ENCODE results near the gene SERPINB5. TPM values are rescaled to one million over a fixed set of nuclear protein-coding genes. Genes with fewer than 3 reads are reported as not detected.

Gene SERPINB5
- total RNA-seq, 1 donor from 2014 or later, result 0.51 TPM

- no peak for DNase-seq
Observed at GRCh38 chr18:63532471-63532870, 55.7 kb downstream of the SERPINB5 start.

DNA sequence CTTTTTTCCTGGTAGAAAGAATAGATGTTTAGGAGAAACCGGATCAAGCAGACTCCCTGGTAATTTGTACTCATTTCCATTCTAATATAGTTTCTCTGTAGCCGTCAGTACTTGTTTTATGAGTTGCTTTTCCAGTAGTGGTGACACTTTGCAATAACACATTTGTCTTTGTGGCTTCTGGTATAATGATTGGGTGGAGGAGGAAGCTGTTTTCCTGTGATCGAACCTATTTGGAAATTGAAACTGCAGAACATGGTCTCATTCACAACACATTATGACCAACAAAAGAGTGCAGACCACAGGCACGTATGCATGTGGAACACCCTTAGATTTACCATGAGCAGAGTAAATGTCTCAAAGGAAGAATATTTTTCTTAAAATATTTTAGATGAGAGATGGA lies 57.9 kb downstream of the SERPINB5 start:
- DNase-seq, result no peak

GRCh38 chr18:63539904-63540510 lies 63.2 kb downstream of the SERPINB5 start:
- no peak for DNase-seq

GRCh38 chr18:63542069-63542468 lies 65.3 kb downstream of the SERPINB5 start, which contains the start of gene SERPINB12:
Gene SERPINB12, plus strand, starts transcription at chr18:63542369. Its CDS starts 13,791 bp downstream, at chr18:63556160.
- no peak for DNase-seq

DNA sequence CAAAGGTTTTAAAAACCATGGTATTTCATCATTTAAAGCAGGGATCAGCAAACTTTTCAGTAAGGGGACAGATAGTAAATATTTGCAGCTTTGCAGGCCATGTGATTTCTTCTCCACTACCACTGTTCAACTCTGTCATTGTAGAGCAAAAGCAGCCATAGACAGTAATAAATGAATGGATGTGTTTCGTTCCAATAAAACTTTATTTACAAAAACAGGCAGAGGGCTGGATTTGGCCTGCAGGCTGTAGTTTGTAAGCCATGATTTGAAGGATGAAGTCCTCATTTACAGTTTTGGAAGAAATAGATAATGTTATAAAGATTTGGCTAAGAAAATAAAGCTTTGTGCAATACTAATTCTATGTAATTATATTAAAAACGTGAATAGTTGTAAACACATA lies 67.3 kb downstream of the SERPINB5 start:
- no peak for DNase-seq

GRCh38 chr18:63545000-63545399 lies 68.2 kb downstream of the SERPINB5 start:
- no peak for DNase-seq

DNA sequence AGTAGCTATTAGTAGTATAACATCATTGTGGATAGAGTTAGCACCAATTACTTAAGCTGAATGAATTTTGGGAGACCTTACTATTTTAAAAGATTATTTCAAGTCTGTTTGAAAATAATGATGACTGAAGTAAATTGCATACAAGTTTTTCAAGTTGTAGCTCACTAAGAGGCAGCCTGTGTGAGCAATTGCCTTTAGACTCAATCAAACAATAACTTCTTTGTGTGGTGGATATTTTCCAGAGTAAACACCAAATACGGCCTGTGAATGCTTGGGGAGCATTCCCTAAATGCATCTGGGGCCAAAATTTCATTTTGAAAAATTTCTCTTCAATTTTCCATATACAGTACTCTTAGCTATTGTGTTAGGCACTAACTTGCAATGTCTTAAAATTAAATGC lies 73.3 kb downstream of the SERPINB5 start:
- no peak for DNase-seq

GRCh38 chr18:63551769-63552168 lies 75.0 kb downstream of the SERPINB5 start:
- no peak for DNase-seq

DNA sequence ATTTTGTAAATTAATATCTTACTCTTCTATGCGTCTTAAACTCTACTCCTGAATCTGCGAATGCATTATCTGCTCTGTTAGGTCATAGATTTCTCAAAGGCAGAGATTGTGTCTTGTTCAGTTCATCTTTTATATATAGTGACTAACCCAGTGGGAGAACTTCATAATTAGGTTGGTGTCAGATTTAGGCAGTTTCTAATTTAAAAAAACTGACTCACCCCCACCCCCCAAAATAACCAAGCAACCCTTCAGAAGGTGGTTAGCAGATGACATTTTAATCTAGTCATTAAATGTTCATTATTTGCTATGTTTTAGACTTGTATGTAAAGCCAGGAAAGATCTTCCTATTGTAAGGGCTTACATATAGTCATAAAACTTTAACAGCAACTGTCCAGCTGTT lies 75.8 kb downstream of the SERPINB5 start:
- DNase-seq, result no peak

GRCh38 chr18:63553081-63553480 lies 76.3 kb downstream of the SERPINB5 start:
- no peak for DNase-seq

Other genes with a start within 250 kb of the SERPINB5 start
- gene BCL2, start 157.2 kb upstream of the SERPINB5 start, total RNA-seq, result 0.88 and 1.4 TPM in 2 replicates
- gene KDSR, start 109.8 kb upstream of the SERPINB5 start, total RNA-seq, result 26.5 and 34.9 TPM in 2 replicates
- gene VPS4B, start 54.5 kb upstream of the SERPINB5 start, total RNA-seq, result 55.3 and 59.1 TPM in 2 replicates
- gene SERPINB12, start 65.4 kb downstream of the SERPINB5 start, total RNA-seq, result not detected in 2 replicates
- gene SERPINB13, start 110.4 kb downstream of the SERPINB5 start, total RNA-seq, result not detected in 2 replicates
- not detected in 2 replicates for gene SERPINB4, start 167.3 kb downstream of the SERPINB5 start, total RNA-seq
- gene SERPINB3, start 184.9 kb downstream of the SERPINB5 start, total RNA-seq, result 0.17 TPM in 1 of 2 replicates, not detected in the other
- gene SERPINB11, start 226.0 kb downstream of the SERPINB5 start, total RNA-seq, result not detected in 2 replicates

Data from dermis blood vessel endothelial cell (primary cell).